ENCODE measurements around the gene PIGP. TPM values are rescaled to one million over a fixed set of nuclear protein-coding genes. Genes with fewer than 3 reads are reported as not detected.
"Not testable (repeated sequence)": the region's sequence is repeated elsewhere in the genome, so short reads cannot be mapped to it uniquely, and the experiment has no call there.

The PIGP gene
- total RNA-seq, 5 donors from 2014 or later (not counting 1 experiment from before 2014, with no cell fraction given) = 10.3 to 19.3 (median 15.3) TPM

- H3K36me3 Mint-ChIP-seq = peaks cover 37% of the 10 kb centered on the region
- CTCF ChIA-PET; H3K27me3 Mint-ChIP-seq; H3K4me1 ChIP-seq (ENCODE audit: control insufficient read depth in 1 of 2, extremely low read depth in 1 of 2, insufficient read depth in 2 of 2, low read length in 2 of 2); H3K27me3 ChIP-seq (replicated peaks in 1 of 2; ENCODE audit: control insufficient read depth in 2 of 2, extremely low read depth in 1 of 2, insufficient read depth in 2 of 2, low read length in 1 of 2); DNase-seq; ATAC-seq (replicated peaks in 1 of 4); H3K36me3 ChIP-seq (ENCODE audit: control insufficient read depth in 2 of 2, extremely low read depth in 1 of 2, insufficient read depth in 1 of 2, low read length in 1 of 2); H3K9me3 ChIP-seq; POLR2A ChIA-PET; H3K4me3 ChIP-seq (ENCODE audit: control insufficient read depth in 1 of 2, extremely low read depth in 1 of 2, low read length in 1 of 2); H3K27ac ChIP-seq (ENCODE audit: low read length); H3K9me3 Mint-ChIP-seq; H3K4me3 Mint-ChIP-seq: not testable (repeated sequence)
- peaks cover 2 to 14% (median 6%) of the 10 kb centered on the region in 3 donors for H3K4me1 Mint-ChIP-seq
- 100% methylated on average over 2 of the region's 6 CpGs for WGBS (ENCODE audit: insufficient coverage)
- peak overlapping the region in 1 of 2 donors; percentile 39 for H3K27ac Mint-ChIP-seq
These were observed 38.2 kb upstream of the PIGP start for GRCh38 chr21:37111029-37111428.

- ChIA-PET POLR2A (no interaction called here), CTCF (no interaction called here)
- Mint-ChIP-seq H3K36me3 (peaks cover 34% of the 10 kb centered on the region), H3K27ac (no peak overlapping the region), H3K4me1 (peaks cover 2 to 22% (median 6%) of the 10 kb centered on the region in 3 donors), H3K27me3 (no peaks in the 10 kb centered on the region), H3K9me3 (peaks cover 0 to 15% (median 4%) of the 10 kb centered on the region in 3 donors), H3K4me3 (no peak overlapping the region)
- ATAC-seq (replicated peaks in 1 of 4) = no peak
- no peak overlapping the region for H3K4me3 ChIP-seq (ENCODE audit: control insufficient read depth in 1 of 2, extremely low read depth in 1 of 2, low read length in 1 of 2)
- no peaks in the 10 kb centered on the region for H3K4me1 ChIP-seq (ENCODE audit: control insufficient read depth in 1 of 2, extremely low read depth in 1 of 2, insufficient read depth in 2 of 2, low read length in 2 of 2)
- H3K27ac ChIP-seq (ENCODE audit: low read length) = no peak overlapping the region
- peaks cover 3% of the 10 kb centered on the region for H3K9me3 ChIP-seq
- no peaks in the 10 kb centered on the region for H3K27me3 ChIP-seq (replicated peaks in 1 of 2; ENCODE audit: control insufficient read depth in 2 of 2, extremely low read depth in 1 of 2, insufficient read depth in 2 of 2, low read length in 1 of 2)
- WGBS (ENCODE audit: insufficient coverage) = 90% methylated on average over 1 of the region's 2 CpGs
- peaks cover 4 to 6% of the 10 kb centered on the region in 2 donors for H3K36me3 ChIP-seq (ENCODE audit: control insufficient read depth in 2 of 2, extremely low read depth in 1 of 2, insufficient read depth in 1 of 2, low read length in 1 of 2)
- no peak for DNase-seq
These were observed 34.1 kb upstream of the PIGP start for GRCh38 chr21:37106998-37107397.

- WGBS (ENCODE audit: insufficient coverage) = 100% methylated on average over 1 of the region's 3 CpGs
- POLR2A ChIA-PET; CTCF ChIA-PET; H3K9me3 Mint-ChIP-seq; H3K27me3 ChIP-seq (replicated peaks in 1 of 2; ENCODE audit: control insufficient read depth in 2 of 2, extremely low read depth in 1 of 2, insufficient read depth in 2 of 2, low read length in 1 of 2); H3K4me3 ChIP-seq (ENCODE audit: control insufficient read depth in 1 of 2, extremely low read depth in 1 of 2, low read length in 1 of 2); DNase-seq; H3K4me1 ChIP-seq (ENCODE audit: control insufficient read depth in 1 of 2, extremely low read depth in 1 of 2, insufficient read depth in 2 of 2, low read length in 2 of 2); H3K9me3 ChIP-seq; H3K27ac Mint-ChIP-seq; H3K27me3 Mint-ChIP-seq; H3K4me3 Mint-ChIP-seq; ATAC-seq (replicated peaks in 1 of 4); H3K27ac ChIP-seq (ENCODE audit: low read length): not testable (repeated sequence)
- H3K36me3 Mint-ChIP-seq = peaks cover 47% of the 10 kb centered on the region
- peaks cover 0 to 17% of the 10 kb centered on the region in 2 donors for H3K36me3 ChIP-seq (ENCODE audit: control insufficient read depth in 2 of 2, extremely low read depth in 1 of 2, insufficient read depth in 1 of 2, low read length in 1 of 2)
- H3K4me1 Mint-ChIP-seq = peaks cover 2 to 26% (median 6%) of the 10 kb centered on the region in 3 donors
These were observed 29.9 kb upstream of the PIGP start for GRCh38 chr21:37102746-37103145.

GRCh38 chr21:37101384-37101783 lies 28.5 kb upstream of the PIGP start:
- Histone ChIP-seq H3K4me3 (ENCODE audit: control insufficient read depth in 1 of 2, extremely low read depth in 1 of 2, low read length in 1 of 2) (no peak overlapping the region), H3K36me3 (ENCODE audit: control insufficient read depth in 2 of 2, extremely low read depth in 1 of 2, insufficient read depth in 1 of 2, low read length in 1 of 2) (peaks cover 0 to 26% of the 10 kb centered on the region in 2 donors), H3K4me1 (ENCODE audit: control insufficient read depth in 1 of 2, extremely low read depth in 1 of 2, insufficient read depth in 2 of 2, low read length in 2 of 2) (no peaks in the 10 kb centered on the region), H3K27me3 (replicated peaks in 1 of 2; ENCODE audit: control insufficient read depth in 2 of 2, extremely low read depth in 1 of 2, insufficient read depth in 2 of 2, low read length in 1 of 2) (no peaks in the 10 kb centered on the region), H3K9me3 (no peaks in the 10 kb centered on the region), H3K27ac (ENCODE audit: low read length) (no peak overlapping the region)
- Mint-ChIP-seq H3K27ac (no peak overlapping the region), H3K9me3 (peaks cover 0 to 5% (median 0%) of the 10 kb centered on the region in 3 donors), H3K27me3 (no peaks in the 10 kb centered on the region), H3K36me3 (peaks cover 49% of the 10 kb centered on the region), H3K4me1 (peaks cover 2 to 13% (median 4%) of the 10 kb centered on the region in 3 donors), H3K4me3 (no peak overlapping the region)
- ATAC-seq (replicated peaks in 1 of 4) = no peak
- ChIA-PET CTCF (no interaction called here), POLR2A (no interaction called here)
- no CpG with 5 or more reads among the region's 1 CpG for WGBS (ENCODE audit: insufficient coverage)
- no peak for DNase-seq

GRCh38 chr21:37100316-37100715 lies 27.4 kb upstream of the PIGP start:
- CTCF ChIA-PET = no interaction called here
- ATAC-seq (replicated peaks in 1 of 4) (no peak), DNase-seq (no peak)
- WGBS (ENCODE audit: insufficient coverage) = 100% methylated on average over 2 of the region's 6 CpGs
- H3K9me3 ChIP-seq = no peaks in the 10 kb centered on the region
- peaks cover 52% of the 10 kb centered on the region for H3K36me3 Mint-ChIP-seq
- H3K36me3 ChIP-seq (ENCODE audit: control insufficient read depth in 2 of 2, extremely low read depth in 1 of 2, insufficient read depth in 1 of 2, low read length in 1 of 2) = peaks cover 0 to 36% of the 10 kb centered on the region in 2 donors
- POLR2A ChIA-PET = no interaction called here
- no peaks in the 10 kb centered on the region for H3K27me3 ChIP-seq (replicated peaks in 1 of 2; ENCODE audit: control insufficient read depth in 2 of 2, extremely low read depth in 1 of 2, insufficient read depth in 2 of 2, low read length in 1 of 2)
- H3K27ac ChIP-seq (ENCODE audit: low read length) = no peak overlapping the region
- H3K9me3 Mint-ChIP-seq = peaks cover 0 to 5% (median 0%) of the 10 kb centered on the region in 3 donors
- no peak overlapping the region for H3K4me3 Mint-ChIP-seq
- H3K4me3 ChIP-seq (ENCODE audit: control insufficient read depth in 1 of 2, extremely low read depth in 1 of 2, low read length in 1 of 2) = no peak overlapping the region
- H3K27me3 Mint-ChIP-seq = no peaks in the 10 kb centered on the region
- H3K4me1 ChIP-seq (ENCODE audit: control insufficient read depth in 1 of 2, extremely low read depth in 1 of 2, insufficient read depth in 2 of 2, low read length in 2 of 2) = no peaks in the 10 kb centered on the region
- H3K27ac Mint-ChIP-seq = no peak overlapping the region
- H3K4me1 Mint-ChIP-seq = peaks cover 2 to 12% (median 4%) of the 10 kb centered on the region in 3 donors

- CTCF ChIA-PET = no interaction called here
- no peak overlapping the region for H3K4me3 ChIP-seq (ENCODE audit: control insufficient read depth in 1 of 2, extremely low read depth in 1 of 2, low read length in 1 of 2)
- POLR2A ChIA-PET = no interaction called here
- Mint-ChIP-seq H3K27me3 (no peaks in the 10 kb centered on the region), H3K36me3 (peaks cover 56% of the 10 kb centered on the region), H3K4me1 (peaks cover 0 to 7% (median 2%) of the 10 kb centered on the region in 3 donors), H3K9me3 (peaks cover 0 to 3% (median 0%) of the 10 kb centered on the region in 3 donors), H3K27ac (no peak overlapping the region), H3K4me3 (no peak overlapping the region)
- H3K9me3 ChIP-seq = no peaks in the 10 kb centered on the region
- no peak for ATAC-seq (replicated peaks in 1 of 4)
- WGBS (ENCODE audit: insufficient coverage) = 100% methylated on average over 1 of the region's 2 CpGs
- DNase-seq = no peak
- peaks cover 0 to 40% of the 10 kb centered on the region in 2 donors for H3K36me3 ChIP-seq (ENCODE audit: control insufficient read depth in 2 of 2, extremely low read depth in 1 of 2, insufficient read depth in 1 of 2, low read length in 1 of 2)
- no peak overlapping the region for H3K27ac ChIP-seq (ENCODE audit: low read length)
- H3K27me3 ChIP-seq (replicated peaks in 1 of 2; ENCODE audit: control insufficient read depth in 2 of 2, extremely low read depth in 1 of 2, insufficient read depth in 2 of 2, low read length in 1 of 2) = no peaks in the 10 kb centered on the region
- H3K4me1 ChIP-seq (ENCODE audit: control insufficient read depth in 1 of 2, extremely low read depth in 1 of 2, insufficient read depth in 2 of 2, low read length in 2 of 2) = no peaks in the 10 kb centered on the region
These were observed 25.9 kb upstream of the PIGP start for GRCh38 chr21:37098751-37099150.

- peaks cover 62% of the 10 kb centered on the region for H3K36me3 Mint-ChIP-seq
- POLR2A ChIA-PET = interaction anchor here in 1 of 2 donors (0.5 kb wide), 1 partner anchor 713 kb away, joined by 3 read pairs; no protein-coding TSS in a partner anchor
These were observed 22.9 kb upstream of the PIGP start for GRCh38 chr21:37095821-37096220.

More at GRCh38 chr21:37095821-37096220, 22.9 kb upstream of the PIGP start:
- no peaks in the 10 kb centered on the region for H3K9me3 Mint-ChIP-seq
- H3K27me3 Mint-ChIP-seq = no peaks in the 10 kb centered on the region
- Histone ChIP-seq H3K36me3 (ENCODE audit: control insufficient read depth in 2 of 2, extremely low read depth in 1 of 2, insufficient read depth in 1 of 2, low read length in 1 of 2) (peaks cover 0 to 43% of the 10 kb centered on the region in 2 donors), H3K9me3 (no peaks in the 10 kb centered on the region), H3K27ac (ENCODE audit: low read length) (no peak overlapping the region), H3K4me1 (ENCODE audit: control insufficient read depth in 1 of 2, extremely low read depth in 1 of 2, insufficient read depth in 2 of 2, low read length in 2 of 2) (no peaks in the 10 kb centered on the region), H3K4me3 (ENCODE audit: control insufficient read depth in 1 of 2, extremely low read depth in 1 of 2, low read length in 1 of 2) (no peak overlapping the region), H3K27me3 (replicated peaks in 1 of 2; ENCODE audit: control insufficient read depth in 2 of 2, extremely low read depth in 1 of 2, insufficient read depth in 2 of 2, low read length in 1 of 2) (no peaks in the 10 kb centered on the region)
- CTCF ChIA-PET = no interaction called here
- 90% methylated on average over 2 of the region's 4 CpGs for WGBS (ENCODE audit: insufficient coverage)
- H3K27ac Mint-ChIP-seq = no peak overlapping the region
- DNase-seq (no peak), ATAC-seq (replicated peaks in 1 of 4) (no peak)
- peaks cover 0 to 4% (median under 1%) of the 10 kb centered on the region in 3 donors for H3K4me1 Mint-ChIP-seq
- H3K4me3 Mint-ChIP-seq = no peak overlapping the region
